Hematopoietic multipotent progenitor cell treated with erythropoietin and hydrocortisone succinate and interleukin-3 and kit ligand, for 8 days (in vitro differentiated cells): Measurements from ENCODE around the gene EYA3.

Source experiments
- DNase-seq: peaks from one replicate; pipeline ENCODE4 v3.0.0-alpha.2; 2015

The EYA3 gene

DNA sequence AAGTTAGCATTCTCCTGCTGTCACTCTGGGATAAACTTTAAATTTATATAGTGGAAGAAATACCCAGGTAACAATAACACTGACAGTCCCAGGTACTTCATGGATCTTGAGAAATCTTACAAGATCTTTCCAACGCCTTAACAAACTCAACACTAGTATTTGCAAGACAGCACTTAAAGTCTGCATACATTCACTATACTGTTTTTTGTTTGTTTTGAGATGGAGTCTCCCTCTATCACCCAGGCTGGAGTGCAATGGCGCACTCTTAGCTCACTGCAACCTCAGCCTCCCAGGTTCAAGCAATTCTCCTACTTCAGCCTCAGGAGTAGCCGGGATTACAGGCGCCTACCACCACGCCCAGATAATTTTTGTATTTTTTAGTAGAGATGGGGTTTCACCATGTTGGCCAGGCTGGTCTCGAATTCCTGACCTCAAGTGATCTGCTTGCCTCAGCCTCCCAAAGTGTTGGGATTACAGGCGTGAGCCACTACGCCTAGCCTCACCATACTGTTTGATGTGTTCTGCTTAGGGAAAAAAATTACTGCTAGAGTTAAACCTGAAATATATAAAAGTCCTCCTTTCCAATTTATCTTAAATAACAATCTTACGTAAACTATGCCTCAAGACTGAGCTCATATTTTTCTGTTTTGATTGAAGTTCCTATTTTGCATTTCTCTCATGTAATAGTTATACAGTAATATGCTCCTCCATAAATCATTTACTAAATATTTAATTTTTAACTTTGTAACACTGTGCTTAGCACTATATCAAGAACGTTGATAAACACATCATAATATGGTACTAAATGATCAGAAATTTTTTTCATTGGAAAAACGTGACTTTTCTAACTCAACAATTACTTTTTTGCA lies 17.5 kb downstream of the EYA3 start:
- no peak for DNase-seq

DNA sequence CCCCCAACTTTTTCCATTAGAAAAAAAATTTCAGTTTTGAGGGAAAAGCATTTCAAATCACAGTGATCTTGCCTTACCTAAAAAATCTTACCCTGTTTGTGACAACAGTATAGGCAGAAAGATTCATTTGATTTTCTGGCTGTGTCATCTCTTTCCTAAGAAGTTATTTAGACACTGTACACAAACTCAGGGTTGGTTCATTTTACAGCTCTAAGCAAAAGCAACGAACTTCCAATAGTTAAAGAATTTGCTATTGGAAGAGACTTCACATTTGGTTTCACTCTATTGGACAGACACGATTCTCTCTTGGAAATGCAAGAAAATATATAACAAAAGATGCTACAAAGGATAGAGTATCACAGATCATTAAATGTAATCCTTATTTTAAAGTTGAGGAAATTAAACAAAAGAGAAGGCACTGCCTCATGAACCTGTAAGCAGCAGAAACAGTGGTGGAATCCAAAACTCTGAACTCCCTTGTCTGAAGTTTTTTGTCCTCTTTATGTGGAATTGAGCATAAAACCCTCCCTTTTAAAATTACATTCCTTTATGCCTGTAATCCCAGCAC lies 20.8 kb downstream of the EYA3 start:
- DNase-seq = no peak

DNA sequence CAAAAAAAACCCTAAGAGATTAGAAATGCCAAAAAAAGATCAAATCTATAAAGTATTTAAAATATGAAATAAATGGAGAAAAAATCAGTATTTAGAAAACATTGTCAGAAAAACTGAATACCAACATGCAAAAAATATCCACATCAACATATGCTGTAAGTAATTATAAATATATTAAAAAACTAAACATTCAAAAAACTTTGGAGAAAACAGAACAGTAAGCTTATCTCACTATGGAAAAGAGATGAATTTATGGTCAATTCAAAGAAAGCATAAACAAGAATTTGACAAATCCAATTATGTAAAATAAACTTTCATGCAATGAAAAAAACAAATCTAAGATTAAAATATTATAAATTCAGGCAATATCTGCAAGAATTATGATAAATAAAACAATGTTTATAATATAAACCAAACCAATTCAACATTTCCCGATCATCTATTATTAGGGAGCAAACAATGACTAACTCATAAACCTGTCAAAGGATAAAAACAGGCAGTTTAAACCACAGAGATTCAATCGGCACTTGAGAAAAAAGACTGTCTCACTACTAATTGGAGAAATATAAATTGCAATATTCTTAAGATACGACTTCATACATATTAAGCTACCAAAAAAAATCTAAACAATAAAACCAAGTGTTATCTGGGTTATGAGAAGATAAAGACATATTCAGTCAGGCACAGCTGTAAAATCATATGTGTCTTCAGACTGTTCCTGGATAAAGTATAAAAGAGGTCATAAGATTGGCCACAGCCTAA lies 21.8 kb downstream of the EYA3 start:
- DNase-seq = no peak

DNA sequence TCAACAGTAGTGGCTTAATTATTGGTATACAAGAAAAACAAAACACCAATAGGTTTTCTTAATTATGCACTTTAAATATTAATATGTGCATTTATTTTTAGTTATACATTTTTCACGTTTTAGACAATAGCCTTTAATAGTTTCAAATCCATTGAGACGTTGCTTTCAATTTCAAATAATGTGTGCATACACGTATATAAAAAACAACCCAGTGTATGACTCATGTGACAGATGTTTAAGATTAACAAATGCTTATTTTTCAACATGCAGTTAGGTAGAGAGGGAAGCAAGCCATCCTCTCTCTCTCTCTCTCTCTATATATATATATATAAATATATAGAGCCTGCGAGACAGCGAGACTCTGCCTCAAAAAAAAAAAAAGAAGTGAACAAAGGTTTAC lies 24.3 kb downstream of the EYA3 start:
- peak; percentile 49 for DNase-seq

DNA sequence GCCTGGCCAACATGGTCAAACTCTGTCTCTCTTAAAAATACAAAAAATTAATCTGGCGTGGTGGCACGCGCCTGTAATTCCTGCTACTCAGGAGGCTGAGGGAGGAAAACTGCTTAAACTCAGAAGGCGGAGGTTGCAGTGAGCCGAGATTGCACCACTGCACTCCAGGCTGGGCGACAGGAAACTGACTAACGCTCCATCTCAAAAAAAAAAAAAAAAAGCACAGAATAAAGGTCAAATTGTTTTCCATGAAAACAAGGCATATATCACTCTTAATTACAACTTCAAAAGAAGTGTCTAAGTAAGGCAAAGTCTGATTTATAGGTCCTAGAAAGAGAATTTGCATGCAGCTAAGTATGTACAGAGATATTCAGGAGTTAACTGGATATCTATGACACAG lies 25.6 kb downstream of the EYA3 start:
- no peak for DNase-seq

DNA sequence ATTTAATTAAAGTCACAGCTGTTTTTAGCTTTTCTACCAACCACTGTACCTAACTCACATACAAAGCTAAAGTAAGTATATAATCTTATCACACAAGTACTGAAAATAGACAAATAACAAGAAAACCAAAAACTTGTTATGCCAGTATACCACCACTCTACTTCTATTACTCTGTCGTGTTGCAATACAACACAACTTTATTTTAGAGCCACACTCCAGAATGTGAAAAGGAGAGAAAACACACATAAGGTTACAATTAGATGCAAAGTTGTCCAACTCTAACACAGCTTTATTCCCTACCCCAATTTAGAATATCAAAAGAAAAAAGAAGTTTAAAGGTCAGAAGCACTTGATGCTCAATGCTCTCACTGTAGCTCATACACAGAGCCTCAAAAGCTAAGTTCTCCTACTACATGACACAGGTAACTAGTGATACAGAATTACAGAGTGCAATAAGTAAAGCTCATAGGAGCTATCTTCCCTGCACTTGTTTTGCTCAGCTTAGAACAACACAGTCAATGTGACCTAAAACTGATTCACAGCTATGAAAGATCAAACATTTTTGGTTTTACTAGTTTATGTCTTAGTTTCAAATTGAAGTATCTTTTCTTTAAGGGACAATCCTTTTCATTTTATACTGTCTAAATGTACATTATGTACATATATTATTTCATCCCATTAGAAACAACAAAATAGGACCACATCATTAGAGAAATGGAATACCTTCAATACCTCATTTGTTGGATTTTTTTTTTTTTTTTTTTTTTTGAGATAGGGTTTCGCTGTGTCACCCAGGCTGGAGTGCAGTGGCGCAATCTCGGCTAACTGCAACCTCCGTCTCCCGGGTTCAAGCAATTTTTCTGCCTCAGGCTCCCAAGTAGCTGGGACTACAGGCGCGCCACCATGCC lies 29.2 kb downstream of the EYA3 start:
- peak; percentile 15 for DNase-seq

DNA sequence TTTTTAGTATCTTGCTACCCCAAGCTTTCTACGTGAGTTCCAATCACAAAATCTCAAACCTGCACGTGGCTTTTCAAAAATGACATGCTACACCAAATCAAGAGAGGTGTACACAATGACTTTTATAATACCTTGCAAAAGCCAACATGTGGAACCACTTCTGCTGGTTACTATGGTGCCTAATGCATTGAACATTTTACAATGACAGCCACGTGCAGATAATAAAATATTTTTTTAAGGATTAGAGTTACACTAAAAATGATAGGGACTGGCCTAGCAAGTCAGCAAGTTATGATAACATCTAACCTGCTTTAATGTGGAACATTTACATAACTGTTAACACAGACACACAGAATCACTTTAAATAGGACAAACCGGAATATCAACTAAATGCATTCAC lies 30.2 kb downstream of the EYA3 start:
- no peak for DNase-seq

DNA sequence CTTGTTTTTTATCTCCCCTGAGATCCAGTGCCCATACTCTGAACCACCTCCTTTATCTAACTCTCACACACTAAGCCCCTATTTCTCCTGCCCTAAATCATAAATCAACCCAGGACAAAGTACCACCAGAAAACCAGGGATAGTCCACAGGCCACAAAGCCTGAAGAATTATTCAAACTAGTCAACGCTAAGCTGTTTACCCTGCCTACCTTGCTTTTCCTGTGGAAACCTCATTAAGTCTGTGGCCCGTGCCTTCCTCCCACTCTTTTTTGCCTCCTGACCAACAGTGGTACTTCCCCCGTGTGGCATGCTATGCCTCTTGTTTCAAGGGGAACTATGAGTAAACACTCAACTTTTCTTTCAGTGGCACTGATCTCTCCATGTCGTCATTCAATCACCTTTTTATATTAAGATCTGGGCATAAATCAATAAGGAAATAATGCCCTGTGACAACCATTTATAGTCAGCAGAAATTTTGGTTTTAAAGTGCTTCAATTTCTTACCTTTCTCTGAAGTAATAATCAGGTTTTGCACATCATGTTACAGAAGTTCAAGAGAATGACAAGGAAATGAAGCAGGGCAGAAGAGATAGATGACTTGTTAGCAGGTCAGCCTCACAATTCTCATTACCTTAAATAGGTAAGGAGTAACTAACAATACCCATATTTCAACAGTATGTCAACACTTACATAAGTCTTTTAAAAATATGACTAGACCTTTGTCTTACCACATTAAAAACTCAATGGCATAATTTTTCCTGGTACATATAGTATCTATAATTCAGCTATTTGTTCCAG lies 32.1 kb downstream of the EYA3 start:
- DNase-seq = peak; percentile 57

DNA sequence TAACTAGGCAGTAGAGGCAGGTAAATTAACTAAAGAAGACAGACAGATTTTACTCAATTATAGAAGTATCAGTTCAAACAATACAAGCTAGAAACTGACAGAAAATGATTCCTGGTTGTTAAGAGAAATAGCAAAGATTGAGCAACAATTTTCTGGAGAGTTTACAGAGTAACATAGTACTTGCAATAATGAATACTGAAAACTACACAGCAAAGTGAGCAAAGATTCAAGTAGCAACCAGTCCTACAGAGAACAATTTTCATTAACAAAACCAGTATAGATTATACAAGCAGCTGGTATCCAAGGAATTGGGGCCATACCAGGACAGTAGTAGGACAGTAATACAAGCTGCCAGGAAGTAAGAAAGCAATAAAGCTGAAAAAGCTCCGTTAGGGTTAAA lies 37.6 kb downstream of the EYA3 start:
- DNase-seq = no peak

DNA sequence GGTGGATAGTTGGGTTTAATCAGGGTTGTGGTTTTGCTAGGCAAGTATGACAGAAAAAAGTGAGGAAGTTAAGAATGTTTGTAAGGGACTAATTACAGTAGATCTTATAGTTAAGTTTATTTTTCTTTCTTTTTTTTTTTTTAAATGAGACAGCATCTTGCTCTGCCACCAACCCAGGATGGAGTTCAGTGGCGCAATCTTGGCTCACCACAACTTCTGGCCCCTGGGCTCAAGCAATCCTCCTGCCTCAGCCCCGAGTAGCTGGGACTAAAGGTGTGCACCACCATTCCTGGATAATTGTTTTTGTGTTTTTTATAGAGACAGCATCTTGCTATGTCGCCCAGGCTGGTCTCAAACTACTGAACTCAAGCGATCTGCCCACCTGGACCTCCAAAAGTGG lies 41.7 kb downstream of the EYA3 start:
- no peak for DNase-seq

DNA sequence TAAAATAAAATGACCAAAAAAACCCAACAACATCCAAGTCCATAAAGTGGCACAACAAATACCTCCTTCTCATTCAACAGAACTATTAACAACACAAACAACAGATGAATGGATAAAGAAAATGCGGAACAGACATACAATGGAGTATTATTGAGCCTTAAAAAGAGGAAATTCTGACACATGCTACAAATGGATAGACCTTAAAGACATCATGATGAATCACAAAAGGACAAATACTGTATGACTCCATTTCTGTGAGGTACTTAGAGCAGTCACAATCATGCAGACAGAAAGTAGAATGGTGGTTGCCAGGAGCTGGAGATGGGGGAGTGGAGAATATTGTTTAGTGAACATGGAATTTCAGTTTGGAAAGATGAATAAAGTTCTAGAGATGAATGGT lies 42.6 kb downstream of the EYA3 start:
- no peak for DNase-seq

DNA sequence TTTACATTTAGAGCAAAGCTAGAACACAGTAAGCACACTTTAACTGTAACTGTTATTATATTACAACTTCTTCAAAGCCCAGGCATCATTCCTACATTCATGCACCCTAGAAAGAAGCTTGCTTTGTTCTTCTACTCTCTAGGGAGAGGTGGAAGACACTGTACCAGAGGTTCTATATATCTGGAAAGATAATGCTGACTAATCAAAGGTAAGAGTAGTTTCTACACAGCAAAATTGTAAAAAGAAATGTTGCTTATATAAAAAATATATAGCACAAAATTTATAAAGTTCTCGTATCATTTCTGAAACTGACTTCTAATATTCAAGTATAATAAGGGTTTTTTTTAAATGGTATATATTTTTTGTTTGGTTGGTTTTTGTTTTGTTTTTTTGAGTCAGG lies 44.0 kb downstream of the EYA3 start:
- no peak for DNase-seq

DNA sequence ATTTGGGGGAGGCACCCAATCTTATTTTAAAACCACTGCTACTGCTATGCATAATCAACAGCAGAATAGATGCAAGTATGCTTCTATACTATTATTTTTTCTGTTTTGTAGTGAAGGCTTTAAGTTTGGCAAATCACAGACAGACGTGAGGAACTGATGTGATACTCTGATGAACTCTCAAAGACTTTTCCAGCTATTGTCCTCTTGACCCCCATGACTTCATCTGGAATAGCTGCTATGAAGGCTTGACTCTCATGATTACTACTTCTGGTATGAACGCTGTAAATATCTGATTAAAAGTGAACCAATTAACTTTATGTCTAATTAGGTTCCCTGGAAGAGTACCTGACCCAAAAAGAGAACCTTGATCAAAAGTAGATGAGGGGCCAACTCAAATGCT lies 49.1 kb downstream of the EYA3 start:
- DNase-seq = no peak

DNA sequence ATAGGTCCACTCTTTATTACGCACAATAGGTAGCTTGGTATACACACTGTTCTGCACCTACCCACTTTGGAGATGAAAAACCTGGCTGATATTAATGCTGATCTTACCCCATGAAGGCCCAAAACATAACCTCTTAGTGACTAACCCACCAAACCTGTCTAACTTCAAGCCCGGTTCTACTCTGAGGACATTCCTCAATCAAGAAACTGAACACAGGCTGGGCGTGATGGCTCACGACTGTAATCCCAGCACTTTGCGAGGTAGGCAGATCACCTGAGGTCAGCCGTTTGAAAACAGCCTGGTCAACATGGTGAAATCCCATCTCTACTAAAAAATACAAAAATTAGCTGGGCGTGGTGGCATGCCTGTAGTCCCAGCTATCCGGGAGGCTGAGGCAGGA lies 50.5 kb downstream of the EYA3 start:
- DNase-seq = no peak

DNA sequence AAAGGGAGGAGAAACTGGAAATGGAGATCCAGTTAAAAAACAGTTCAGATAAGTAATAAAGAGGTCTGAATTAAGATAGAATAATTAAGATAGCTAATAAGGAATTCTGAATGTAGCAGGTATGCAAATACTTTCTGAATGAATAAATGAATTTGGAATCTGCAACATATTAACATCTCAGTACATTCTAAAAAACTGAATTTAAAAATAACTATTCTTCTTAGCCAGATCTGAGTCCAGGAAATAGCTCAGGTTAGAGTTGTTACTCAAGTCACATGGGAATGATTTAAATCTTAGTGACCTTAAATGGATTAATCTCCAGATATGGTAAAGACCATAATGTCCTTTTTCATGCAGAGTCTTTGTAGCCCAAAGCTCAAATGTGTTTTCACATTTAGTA lies 51.2 kb downstream of the EYA3 start:
- DNase-seq = no peak

DNA sequence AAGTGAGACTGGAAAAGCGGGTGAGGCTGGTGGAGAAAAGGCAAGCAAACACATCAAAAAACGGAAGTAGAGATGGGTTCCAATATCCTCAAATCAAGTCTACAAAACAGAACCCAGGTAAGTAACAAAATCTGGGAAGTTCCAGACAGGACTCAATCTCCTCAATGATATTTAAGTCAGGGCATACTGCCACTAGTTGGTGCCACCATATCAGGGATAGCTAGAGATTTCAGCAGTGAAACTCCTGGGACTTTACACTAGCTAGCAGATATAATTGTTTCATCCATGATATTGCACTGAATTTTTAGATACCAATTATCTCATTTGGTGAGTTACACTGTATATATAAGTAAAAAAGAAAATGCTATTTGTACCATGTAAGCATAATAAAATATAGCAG lies 52.0 kb downstream of the EYA3 start:
- no peak for DNase-seq

DNA sequence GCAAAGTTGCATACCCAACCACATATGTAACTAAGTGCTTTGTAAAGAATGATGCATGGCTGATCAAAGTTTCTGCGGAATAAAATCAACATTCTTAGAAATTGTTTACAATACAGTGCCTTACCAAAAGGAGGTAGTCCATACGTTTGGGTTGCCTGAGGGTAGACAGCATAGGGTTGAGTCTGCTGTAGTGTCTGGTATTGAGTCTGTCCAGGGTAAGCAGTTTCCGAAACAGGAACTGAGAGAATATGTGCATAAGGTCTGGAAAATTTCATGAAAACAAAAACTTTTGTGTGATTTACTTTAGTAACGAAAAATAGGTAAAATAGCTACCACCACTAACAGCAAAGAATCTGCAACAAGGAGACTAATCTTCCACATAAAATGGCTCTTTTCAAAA lies 53.0 kb downstream of the EYA3 start:
- DNase-seq = no peak

DNA sequence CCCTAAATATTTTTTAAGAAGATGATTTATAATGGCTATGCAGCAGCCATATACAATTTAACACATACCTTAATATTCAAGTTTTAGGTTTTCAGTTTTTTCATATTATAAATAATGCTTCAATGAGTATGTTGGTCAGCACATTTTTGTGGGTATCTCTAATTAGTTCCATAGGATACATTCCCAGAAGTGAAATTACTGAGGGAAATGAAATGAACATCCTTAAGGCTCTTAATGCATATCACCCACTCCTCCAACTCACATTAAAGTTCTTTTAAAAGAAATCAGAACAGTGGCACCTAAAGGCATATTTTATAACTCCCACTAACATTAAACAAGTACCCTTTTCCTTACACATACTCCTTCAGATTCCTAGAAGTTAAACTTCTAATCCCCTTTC lies 56.1 kb downstream of the EYA3 start:
- no peak for DNase-seq

DNA sequence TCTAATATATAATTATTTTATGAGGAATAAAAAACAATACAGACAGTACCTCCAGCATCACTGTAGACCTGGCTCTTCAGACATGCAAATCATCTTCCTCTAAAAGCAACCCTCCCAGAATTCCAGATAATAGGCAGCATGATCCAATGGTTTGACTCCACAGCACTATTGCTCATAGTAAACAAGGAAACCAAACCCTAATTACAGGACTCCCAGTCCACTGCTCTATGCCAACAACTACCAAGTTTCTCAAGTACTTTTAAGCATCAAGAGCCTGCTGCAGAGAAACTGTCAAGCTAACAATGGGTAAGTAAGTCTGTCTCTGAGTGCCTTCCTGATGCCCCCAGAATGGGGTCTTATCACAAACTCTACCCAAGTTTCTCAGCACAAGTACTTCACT lies 57.2 kb downstream of the EYA3 start:
- no peak for DNase-seq

DNA sequence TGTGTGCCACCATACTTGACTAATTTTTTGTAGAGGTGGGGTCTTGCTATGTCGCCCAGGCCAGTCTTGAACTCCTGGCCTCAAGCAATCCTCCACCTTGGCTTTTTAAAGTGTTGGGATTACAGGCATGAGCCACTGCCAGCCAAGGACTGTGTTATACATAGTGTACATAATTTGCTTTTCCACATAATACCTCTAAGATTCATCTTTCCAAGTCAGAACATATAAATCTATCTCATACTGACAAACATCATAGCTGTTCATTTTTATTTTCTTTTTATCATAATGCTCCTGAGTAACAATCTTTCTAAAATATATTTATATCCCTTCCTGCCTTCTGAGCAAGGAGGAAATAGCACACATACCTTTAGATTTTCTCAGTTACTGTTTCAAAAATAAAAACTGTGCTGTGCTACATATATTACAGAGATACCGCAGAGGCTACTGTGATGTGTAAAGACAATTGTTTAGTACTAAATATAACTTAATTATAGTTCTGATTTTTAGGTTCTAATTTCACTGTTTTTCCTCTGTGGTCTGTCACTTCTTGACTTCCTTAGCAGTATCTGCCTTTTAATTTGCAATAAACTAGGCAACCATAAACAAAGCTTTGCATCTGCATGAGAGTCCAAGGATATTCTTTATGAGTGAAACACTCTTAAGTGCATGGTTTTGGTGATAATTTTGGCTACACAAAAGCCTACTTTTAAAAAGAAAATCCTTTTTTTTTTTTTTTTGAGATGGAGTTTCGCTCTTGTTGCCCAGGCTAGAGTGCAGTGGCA lies 59.3 kb downstream of the EYA3 start:
- DNase-seq = no peak

DNA sequence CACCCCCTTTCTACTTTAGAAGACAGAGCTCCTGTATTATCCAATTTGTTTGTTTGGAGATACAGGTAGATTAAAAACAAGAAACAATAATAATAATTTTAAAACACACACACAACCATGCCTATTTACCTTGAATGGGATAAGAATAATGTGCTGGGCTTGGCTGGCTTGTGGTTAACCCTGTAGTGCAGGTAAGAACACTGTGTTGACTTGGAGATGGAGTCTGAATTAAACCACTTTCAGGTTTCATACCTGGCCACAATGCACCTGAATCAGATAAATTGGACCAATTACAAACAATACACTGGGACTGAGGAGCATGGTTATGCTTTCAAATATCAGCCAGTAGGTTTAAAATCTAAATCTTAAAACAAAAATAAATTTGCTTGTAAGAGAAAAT lies 60.8 kb downstream of the EYA3 start:
- no peak for DNase-seq
